ENCODE results near the gene TOMM20L. TPM values are rescaled to one million over a fixed set of nuclear protein-coding genes. Genes with fewer than 3 reads are reported as not detected.

The TOMM20L gene
- total and polyA plus RNA-seq, 2 of the 8 experiments (the other 6 are each of a cell fraction or from before 2014, with no cell fraction given), result not detected

DNA sequence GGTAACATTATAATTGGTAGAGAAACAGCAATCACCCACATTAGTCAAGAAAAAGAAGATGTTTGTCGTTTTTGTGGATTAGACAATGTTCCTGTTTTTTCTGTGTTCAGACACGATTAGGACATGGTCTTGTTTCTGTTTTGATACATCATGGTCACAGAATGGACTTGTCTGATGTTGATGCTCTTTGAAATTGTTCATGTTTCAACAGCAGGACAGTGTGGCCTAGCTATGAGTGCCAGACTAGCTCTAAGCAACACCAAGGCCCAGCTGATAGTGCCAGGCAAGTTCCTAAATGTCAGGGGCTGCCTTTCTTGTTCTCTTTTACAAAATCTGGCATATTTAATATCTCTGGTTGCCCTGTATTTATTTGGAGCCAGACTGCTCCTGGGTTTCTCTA, 40.9 kb upstream of the TOMM20L start:
- peaks cover 2 to 35% (median 15%) of the 10 kb centered on the region in 4 experiments; a peak in 7 of 8 replicates for H3K36me3 ChIP-seq (ENCODE audit: control insufficient read depth in 2 of 4, insufficient read depth in 4 of 4, low read length in 3 of 4)
- no peak overlapping the region for H2BK20ac ChIP-seq (ENCODE audit: low read length)
- H3K79me2 ChIP-seq (ENCODE audit: control insufficient read depth in 1 of 2, insufficient read depth in 2 of 2, low read length in 2 of 2), result no peaks in the 10 kb centered on the region
- H3K18ac ChIP-seq (ENCODE audit: extremely low read depth, low read length), result no peak overlapping the region
- no peaks in the 10 kb centered on the region for H4K20me1 ChIP-seq (replicated peaks in 1 of 2; ENCODE audit: control insufficient read depth in 1 of 2, insufficient read depth in 2 of 2, low read length in 2 of 2)
- H2BK12ac ChIP-seq (ENCODE audit: low read depth, low read length), result no peak overlapping the region
- H4K8ac ChIP-seq (ENCODE audit: extremely low read depth, insufficient read depth, low read length), result no peak overlapping the region
- no peak overlapping the region for H3K9ac ChIP-seq (replicated peaks in 1 of 4; ENCODE audit: extremely low read depth in 1 of 4, low read depth in 3 of 4, low read length in 3 of 4)
- H3K79me1 ChIP-seq (ENCODE audit: low read depth, low read length), result no peaks in the 10 kb centered on the region
- DNase-seq (ENCODE audit: low read depth in 1 of 2, low spot score in 2 of 2) (no peak), FAIRE-seq (no peak)
- WGBS, 2 experiments (ENCODE audit: extremely low coverage in 1 of 2, insufficient coverage in 1 of 2, insufficient read length in 1 of 2, insufficient replicate concordance in 2 of 2, low coverage in 1 of 2, low lambda C conversion rate in 2 of 2, missing lambda C conversion rate in 1 of 2), result 80% methylated on average over 2 of the region's 2 CpGs; no CpG with 5 or more reads in 1 of the 2 experiments
- H3K23me2 ChIP-seq (ENCODE audit: low read depth, low read length), result no peaks in the 10 kb centered on the region
- H2AK5ac ChIP-seq (ENCODE audit: low read depth, low read length), result no peak overlapping the region
- ChIA-PET CTCF (ENCODE audit: partially characterized antibody) (no interaction called here), POLR2A (ENCODE audit: partially characterized antibody) (no interaction called here)
- no peak overlapping the region for H4K5ac ChIP-seq (ENCODE audit: insufficient read length, low read depth, low read length)
- no peaks in the 10 kb centered on the region for H3K9me3 ChIP-seq (ENCODE audit: insufficient read depth in 2 of 2, low read depth in 1 of 2, low read length in 1 of 2)
- H3K4me2 ChIP-seq (ENCODE audit: insufficient read depth in 1 of 2, low read depth in 2 of 2, low read length in 2 of 2), result no peak overlapping the region
- H3K14ac ChIP-seq (ENCODE audit: insufficient read length), result no peak overlapping the region
- H2BK15ac ChIP-seq (ENCODE audit: low read length), result no peak overlapping the region
- no peak overlapping the region for H3K4ac ChIP-seq (replicated peaks; ENCODE audit: insufficient read length, low read depth, low read length)
- no peaks in the 10 kb centered on the region for H3K27me3 ChIP-seq (replicated peaks in 1 of 4; ENCODE audit: control insufficient read depth in 3 of 4, extremely low read depth in 1 of 4, insufficient read depth in 3 of 4, low read length in 3 of 4)
- H3K27ac ChIP-seq (ENCODE audit: low read depth, low read length), result no peak overlapping the region
- no peak overlapping the region for H2BK5ac ChIP-seq (ENCODE audit: low read depth, low read length)
- H3K23ac ChIP-seq (ENCODE audit: insufficient read length), result no peak overlapping the region
- H3K4me3 ChIP-seq (ENCODE audit: extremely low read depth in 1 of 4, insufficient read depth in 2 of 4, low read depth in 3 of 4, low read length in 4 of 4), result no peak overlapping the region
- H2BK120ac ChIP-seq (replicated peaks; ENCODE audit: low read depth, low read length), result no peak overlapping the region
- H4K91ac ChIP-seq (replicated peaks; ENCODE audit: insufficient read length, low read length), result no peak overlapping the region
- H3K4me1 ChIP-seq (replicated peaks in 1 of 4; ENCODE audit: control insufficient read depth in 3 of 4, insufficient read depth in 4 of 4, low read length in 3 of 4), result no peaks in the 10 kb centered on the region
- no peak overlapping the region for H2AFZ ChIP-seq (ENCODE audit: low read length)
- no peak overlapping the region for H3K56ac ChIP-seq (replicated peaks; ENCODE audit: insufficient read length, low read depth, low read length)
- TF ChIP-seq SRF (IDR thresholded peaks at IDR 0.05; ENCODE audit: low read depth, low read length), result no peak
- TF ChIP-seq TAF7 (optimal IDR thresholded peaks at IDR 0.05; ENCODE audit: borderline replicate concordance, low read depth, low read length), result no peak
- no peak for TF ChIP-seq BRCA1 (IDR thresholded peaks at IDR 0.05; ENCODE audit: low read depth, low read length)
- TF ChIP-seq RFX5 (IDR thresholded peaks at IDR 0.05; ENCODE audit: borderline replicate concordance, low read depth, low read length), result no peak
- TF ChIP-seq CBX8 (IDR thresholded peaks at IDR 0.05; ENCODE audit: borderline replicate concordance, low read depth, low read length), result no peak
- TF ChIP-seq CHD1 (IDR thresholded peaks at IDR 0.05; ENCODE audit: low read depth, low read length), result no peak
- no peak for TF ChIP-seq JUND (IDR thresholded peaks at IDR 0.05; ENCODE audit: low read length)
- no peak for TF ChIP-seq SIRT6 (IDR thresholded peaks at IDR 0.05; ENCODE audit: low read length)
- no peak for TF ChIP-seq TAF1 (IDR thresholded peaks at IDR 0.05; ENCODE audit: low read depth, low read length)
- TF ChIP-seq PHF8 (conservative IDR thresholded peaks at IDR 0.05; ENCODE audit: low read depth, low read length), result no peak
- no peak for TF ChIP-seq POU5F1 (IDR thresholded peaks at IDR 0.05; ENCODE audit: low read depth, low read length)
- no peak for TF ChIP-seq TBP (IDR thresholded peaks at IDR 0.05; ENCODE audit: low read depth, low read length)
- TF ChIP-seq, protein P1, sequence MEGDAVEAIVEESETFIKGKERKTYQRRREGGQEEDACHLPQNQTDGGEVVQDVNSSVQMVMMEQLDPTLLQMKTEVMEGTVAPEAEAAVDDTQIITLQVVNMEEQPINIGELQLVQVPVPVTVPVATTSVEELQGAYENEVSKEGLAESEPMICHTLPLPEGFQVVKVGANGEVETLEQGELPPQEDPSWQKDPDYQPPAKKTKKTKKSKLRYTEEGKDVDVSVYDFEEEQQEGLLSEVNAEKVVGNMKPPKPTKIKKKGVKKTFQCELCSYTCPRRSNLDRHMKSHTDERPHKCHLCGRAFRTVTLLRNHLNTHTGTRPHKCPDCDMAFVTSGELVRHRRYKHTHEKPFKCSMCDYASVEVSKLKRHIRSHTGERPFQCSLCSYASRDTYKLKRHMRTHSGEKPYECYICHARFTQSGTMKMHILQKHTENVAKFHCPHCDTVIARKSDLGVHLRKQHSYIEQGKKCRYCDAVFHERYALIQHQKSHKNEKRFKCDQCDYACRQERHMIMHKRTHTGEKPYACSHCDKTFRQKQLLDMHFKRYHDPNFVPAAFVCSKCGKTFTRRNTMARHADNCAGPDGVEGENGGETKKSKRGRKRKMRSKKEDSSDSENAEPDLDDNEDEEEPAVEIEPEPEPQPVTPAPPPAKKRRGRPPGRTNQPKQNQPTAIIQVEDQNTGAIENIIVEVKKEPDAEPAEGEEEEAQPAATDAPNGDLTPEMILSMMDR (IDR thresholded peaks at IDR 0.05; ENCODE audit: control extremely low read depth in 1 of 3, insufficient read depth in 1 of 3, low read depth in 1 of 3, low read length in 3 of 3), result no peak
- no peak for TF ChIP-seq CEBPB (IDR thresholded peaks at IDR 0.05; ENCODE audit: low read depth, low read length)
